ENCODE results near the gene MAPK7.

GRCh38 chr17:19408346-19408710 lies 30.0 kb downstream of the MAPK7 start:
- TF ChIP-seq CTCF (IDR thresholded peaks at IDR 0.05) = no peak
- no peak for TF ChIP-seq POLR2AphosphoS5 (IDR thresholded peaks at IDR 0.05)

Measured in breast epithelium (tissue), 3 donors.